NCI-H345 treated with DMSO at 0.1 percent for 48 hours (cell line): Measurements from ENCODE around the gene KCNJ12.
"Not testable (repeated sequence)": the region's sequence is repeated elsewhere in the genome, so short reads cannot be mapped to it uniquely, and the experiment has no call there.

Source experiments
- DNase-seq: peaks from one replicate; lab custom pipeline; 2025; ENCODE audit not compliant: unreplicated experiment; lab: John Stamatoyannopoulos, UW

Gene KCNJ12

GRCh38 chr17:21418446-21419298 is 42.5 kb downstream of the KCNJ12 start:
- no peak for DNase-seq

GRCh38 chr17:21419299-21420239 is 43.4 kb downstream of the KCNJ12 start:
- DNase-seq = no peak

- not testable (repeated sequence) for DNase-seq
Measured at GRCh38 chr17:21420503-21421090, 44.4 kb downstream of the KCNJ12 start.

GRCh38 chr17:21421421-21422310 is 45.5 kb downstream of the KCNJ12 start:
- DNase-seq = not testable (repeated sequence)

GRCh38 chr17:21422311-21423189 is 46.4 kb downstream of the KCNJ12 start:
- not testable (repeated sequence) for DNase-seq

GRCh38 chr17:21423190-21423493 is 47.0 kb downstream of the KCNJ12 start:
- not testable (repeated sequence) for DNase-seq

- not testable (repeated sequence) for DNase-seq
Measured at GRCh38 chr17:21424697-21425096, 48.5 kb downstream of the KCNJ12 start.

GRCh38 chr17:21425321-21425720 is 49.2 kb downstream of the KCNJ12 start:
- no peak for DNase-seq

- DNase-seq = no peak
Measured at GRCh38 chr17:21425736-21426135, 49.6 kb downstream of the KCNJ12 start.

GRCh38 chr17:21426246-21426645 is 50.1 kb downstream of the KCNJ12 start:
- not testable (repeated sequence) for DNase-seq

- DNase-seq = not testable (repeated sequence)
Measured at GRCh38 chr17:21426876-21427275, 50.7 kb downstream of the KCNJ12 start.

- not testable (repeated sequence) for DNase-seq
Measured at GRCh38 chr17:21427727-21428126, 51.6 kb downstream of the KCNJ12 start.

GRCh38 chr17:21428752-21429424 is 52.7 kb downstream of the KCNJ12 start:
- not testable (repeated sequence) for DNase-seq

GRCh38 chr17:21429921-21430628 is 53.9 kb downstream of the KCNJ12 start:
- DNase-seq = not testable (repeated sequence)

GRCh38 chr17:21433971-21434370 is 57.8 kb downstream of the KCNJ12 start:
- DNase-seq = not testable (repeated sequence)

- not testable (repeated sequence) for DNase-seq
Measured at GRCh38 chr17:21434976-21435375, 58.8 kb downstream of the KCNJ12 start.

- DNase-seq = not testable (repeated sequence)
Measured at GRCh38 chr17:21436481-21436880, 60.3 kb downstream of the KCNJ12 start.
